Endothelial cell of umbilical vein (primary cell): ENCODE data around the gene SLC38A10. TPM values are rescaled to one million over a fixed set of nuclear protein-coding genes. Genes with fewer than 3 reads are reported as not detected.
A peak's percentile ranks its signal among the peaks of the same experiment; 100 is the strongest.

ENCODE experiments used
- BruUV-seq: library from RNA; stranded (reverse); fragments of 400-500 nt; replicated peaks from 2 replicates; lab custom pipeline; 2021; lab: Mats Ljungman, UMichigan
- CTCF ChIA-PET: fragments of 300-600, 350-600 bp; sonication (Branson Sonifier 250); formaldehyde crosslinking; loops from one replicate; lab custom pipeline; 2021; ENCODE audit warnings: antibody characterized with exemption, inconsistent platforms; lab: Charles Lee
- POLR2A ChIA-PET: fragments of 300-600, 350-600 bp; sonication (Branson Sonifier 250); formaldehyde crosslinking; loops from one replicate; lab custom pipeline; 2021; ENCODE audit warnings: antibody characterized with exemption, inconsistent platforms; lab: Charles Lee
- DNase-seq: peaks from one replicate; pipeline ENCODE4 v3.0.0-alpha.2; 2011; ENCODE audit warnings: low read depth, low spot score
- FAIRE-seq: peaks from 2 replicates; lab custom pipeline; 2011; peaks lifted over from hg19 to GRCh38; lab: Jason Lieb, UNC
- H2AFZ ChIP-seq: 2 replicates; pipeline ENCODE4 v1.6.0; 2012; ENCODE audit warnings: low read depth, low read length, control low read depth, inconsistent platforms
- H3K27ac ChIP-seq: 2 replicates; pipeline ENCODE4 v1.5.1; 2011; ENCODE audit warnings: low read depth, mild to moderate bottlenecking, control low read depth, low read length, moderate library complexity; ENCODE audit not compliant: insufficient read depth
- H3K27me3 ChIP-seq, 2 experiments: 2 replicates each; pipeline versions ENCODE4 v1.6.0 to v1.6.1; 2011; ENCODE audit warnings: low read length in 2 of 2, mixed read lengths in 1 of 2; ENCODE audit not compliant: control insufficient read depth in 2 of 2, insufficient read depth in 2 of 2
- H3K36me3 ChIP-seq, 2 experiments: 2 replicates in 1 of 2; 3 replicates in 1 of 2; pipeline ENCODE4 v1.5.1; 2011; ENCODE audit warnings: low read length in 2 of 2, mild to moderate bottlenecking in 1 of 2, moderate library complexity in 1 of 2; ENCODE audit not compliant: control insufficient read depth in 2 of 2, insufficient read depth in 2 of 2; ENCODE audit errors: extremely low read depth in 1 of 2
- H3K4me1 ChIP-seq: 3 replicates; pipeline ENCODE4 v1.5.1; 2011; ENCODE audit warnings: mild to moderate bottlenecking, low read length; ENCODE audit not compliant: control insufficient read depth, insufficient read depth; ENCODE audit errors: extremely low read depth
- H3K4me2 ChIP-seq: 2 replicates; pipeline ENCODE4 v1.6.1; 2011; ENCODE audit warnings: low read length, control low read depth, mixed read lengths; ENCODE audit not compliant: insufficient read depth
- H3K4me3 ChIP-seq, 3 experiments: fragments of 200-600 bp in 1 of 3; sonication (generic), shearing (Covaris generic) in 1 of 3; replicated peaks in 1 of 3; 2 replicates each; pipeline ENCODE4 v1.5.1; 2011 to 2016; ENCODE audit warnings: control low read depth in 3 of 3, low read length in 3 of 3, mild to moderate bottlenecking in 2 of 3, inconsistent platforms in 1 of 3, low read depth in 1 of 3, moderate library complexity in 1 of 3; ENCODE audit not compliant: insufficient read depth in 1 of 3
- H3K79me2 ChIP-seq: 2 replicates; pipeline ENCODE4 v1.6.0; 2012; ENCODE audit warnings: low read length, inconsistent platforms; ENCODE audit not compliant: control insufficient read depth, insufficient read depth
- H3K9ac ChIP-seq: replicated peaks from 2 replicates; pipeline ENCODE3; 2011; ENCODE audit warnings: low read length, control low read depth; ENCODE audit not compliant: insufficient read depth; ENCODE audit errors: extremely low read depth
- H3K9me1 ChIP-seq: replicated peaks from 3 replicates; pipeline ENCODE4 v1.6.0; 2011; ENCODE audit warnings: mild to moderate bottlenecking, low read length; ENCODE audit not compliant: control insufficient read depth, insufficient read depth; ENCODE audit errors: extremely low read depth
- H3K9me3 ChIP-seq: replicated peaks from 2 replicates; pipeline ENCODE4 v1.5.1; 2012; ENCODE audit warnings: low read length, inconsistent platforms; ENCODE audit not compliant: control insufficient read depth, insufficient read depth
- H4K20me1 ChIP-seq: replicated peaks from 2 replicates; pipeline ENCODE3; 2011; ENCODE audit warnings: mild to moderate bottlenecking, low read length; ENCODE audit not compliant: control insufficient read depth, insufficient read depth; ENCODE audit errors: extremely low read depth
- CTCF ChIP-seq, 2 donors: IDR thresholded peaks; 1 replicate in 1 of 2; 2 replicates in 1 of 2; pipeline ENCODE4 v1.5.1; 2011; ENCODE audit warnings: low read length in 2 of 2, mild to moderate bottlenecking in 2 of 2, moderate library complexity in 2 of 2, control low read depth in 1 of 2, inconsistent platforms in 1 of 2, low read depth in 1 of 2; ENCODE audit not compliant: insufficient read depth in 1 of 2; ENCODE audit errors: extremely low read depth in 1 of 2
- EZH2 ChIP-seq: IDR thresholded peaks from 2 replicates; pipeline ENCODE4 v1.6.1; 2012; ENCODE audit warnings: borderline replicate concordance, low read depth, mild to moderate bottlenecking, moderate library complexity, low read length, inconsistent platforms; ENCODE audit not compliant: severe bottlenecking
- GATA2 ChIP-seq: IDR thresholded peaks from 2 replicates; pipeline ENCODE4 v1.7.0; 2011; ENCODE audit warnings: low read depth, mild to moderate bottlenecking, moderate library complexity, mixed read lengths, low read length; ENCODE audit not compliant: insufficient read length, insufficient read depth
- JUN ChIP-seq: IDR thresholded peaks from 2 replicates; pipeline ENCODE4 v1.6.1; 2011; ENCODE audit warnings: borderline replicate concordance, low read depth; ENCODE audit not compliant: insufficient read length, insufficient read depth
- MYC ChIP-seq: IDR thresholded peaks from one replicate; pipeline ENCODE4 v1.6.1; 2011; ENCODE audit warnings: mild to moderate bottlenecking, low read depth, low read length
- POLR2A ChIP-seq: IDR thresholded peaks from 2 replicates; pipeline ENCODE4 v1.6.1; 2012; ENCODE audit warnings: low read depth, mild to moderate bottlenecking, control low read depth, low read length
- POLR2AphosphoS5 ChIP-seq: IDR thresholded peaks from 2 replicates; pipeline ENCODE4 v1.6.1; 2012; ENCODE audit warnings: low read depth, mild to moderate bottlenecking, control low read depth, low read length, moderate library complexity; ENCODE audit not compliant: insufficient read depth
- dilution Hi-C: fragments of 300-500 bp; cut with MboI; formaldehyde crosslinking; loops from one replicate; pipeline ENCODE4 v1.15.0; 2019; ENCODE audit warnings: low sequenced_read_pairs; ENCODE audit not compliant: extremely low pct_ligation_motif_present
- intact Hi-C: fragments of 100-400 bp; cut with micrococcal nuclease; formaldehyde crosslinking; loops from one replicate; pipeline ENCODE4 v1.10.0; 2022
- polyA plus RNA-seq, 4 experiments: library from polyadenylated mRNA; depleted of rRNA in 3 of 4; stranded (reverse) in 3 of 4; unstranded in 1 of 4; fragments of >200 nt; gene quantifications; 2 replicates each; pipeline versions ENCODE4 v1.2.1 to v1.2.3, GENCODE V29; 2011 to 2012; ENCODE audit warnings: missing spikeins in 1 of 4
- total RNA-seq: library from RNA; stranded (reverse); gene quantifications from 2 replicates; pipeline ENCODE4 v1.2.3, GENCODE V29; 2021
- TF ChIP-seq, protein P1 (sequence below): IDR thresholded peaks from 2 replicates; pipeline ENCODE4 v1.6.1; 2011; ENCODE audit not compliant: insufficient read depth, insufficient read length

Gene SLC38A10
- total and polyA plus RNA-seq, 2 donors (not counting 3 experiments of a cell fraction or from before 2014, with no cell fraction given): 72.7 to 113 TPM

DNA sequence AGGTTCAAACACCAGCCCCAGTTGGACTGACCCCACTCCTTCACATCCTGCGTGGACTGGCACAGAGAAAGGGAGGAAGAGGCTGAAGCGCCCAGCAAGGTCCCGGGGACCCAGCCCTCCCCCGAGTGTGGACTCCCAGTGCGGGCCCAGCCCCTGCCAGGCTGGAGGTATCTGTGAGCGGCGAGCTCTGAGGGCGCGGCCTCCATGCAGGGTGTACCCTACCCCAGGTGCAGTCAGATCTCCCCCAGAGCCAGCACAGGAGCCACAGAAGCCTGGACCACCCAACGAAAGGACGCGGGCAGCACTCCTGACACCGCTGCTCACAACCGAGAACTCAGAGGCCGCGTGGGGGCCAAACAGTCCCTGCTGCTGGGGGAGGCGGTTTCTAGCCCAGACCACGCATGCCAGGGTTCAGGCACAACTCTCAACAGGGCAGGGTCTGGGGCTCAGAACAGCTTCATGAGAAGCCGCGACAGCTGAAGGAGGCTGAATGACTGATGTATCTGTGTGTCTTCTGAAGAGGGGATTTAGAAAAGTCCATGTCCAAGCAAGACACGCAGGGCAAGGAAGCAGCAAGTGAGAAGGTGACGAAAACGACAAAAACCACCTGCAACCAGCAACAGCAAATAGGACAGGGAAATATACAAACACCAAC, 8.5 kb downstream of the SLC38A10 start:
- POLR2A ChIA-PET: no interaction called here
- Histone ChIP-seq H3K9me1 (no peaks in the 10 kb centered on the region), H3K4me3 (no peak overlapping the region), H3K79me2 (peaks cover 49% of the 10 kb centered on the region), H3K27ac (peak overlapping the region; percentile 80), H3K36me3 (peaks cover 3 to 14% of the 10 kb centered on the region in 2 experiments), H3K4me2 (no peak overlapping the region), H3K9ac (no peak overlapping the region), H3K9me3 (no peaks in the 10 kb centered on the region), H2AFZ (no peak overlapping the region), H3K27me3 (no peaks in the 10 kb centered on the region), H4K20me1 (no peaks in the 10 kb centered on the region), H3K4me1 (peaks cover 27% of the 10 kb centered on the region)
- CTCF ChIA-PET: interaction anchor here (0.9 to 2.0 kb wide), 4 partner anchors 9 to 198 kb away, joined by 3 to 6 read pairs (median 4); partner anchors contain the start of gene SLC38A10
- intact Hi-C loops: loop anchor here (1.0 kb wide), 1 partner anchor 9 kb away; the partner anchor contains the start of gene SLC38A10
- no peak for TF ChIP-seq EZH2
- TF ChIP-seq JUN: no peak
- TF ChIP-seq CTCF (IDR thresholded peaks at IDR 0.05; ENCODE audit: extremely low read depth in 1 of 2, insufficient read depth in 1 of 2, low read depth in 1 of 2, low read length in 2 of 2): no peak
- no peak for TF ChIP-seq MYC
- TF ChIP-seq GATA2: no peak
- TF ChIP-seq, protein P1, sequence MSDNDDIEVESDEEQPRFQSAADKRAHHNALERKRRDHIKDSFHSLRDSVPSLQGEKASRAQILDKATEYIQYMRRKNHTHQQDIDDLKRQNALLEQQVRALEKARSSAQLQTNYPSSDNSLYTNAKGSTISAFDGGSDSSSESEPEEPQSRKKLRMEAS: no peak
- no peak for TF ChIP-seq POLR2A
- no peak for TF ChIP-seq POLR2AphosphoS5
- FAIRE-seq (peak; percentile 68), DNase-seq (no peak)
- BruUV-seq: no TSS peak
- dilution Hi-C loops: no loop called here
